Nephron (organoid): ENCODE data around the gene EFTUD2.
A peak's percentile ranks its signal among the peaks of the same experiment; 100 is the strongest.

ENCODE experiments used
- H3K27ac Mint-ChIP-seq, 3 experiments: 2 replicates each; pipeline ENCODE4 v1.8.0; 2020; ENCODE audit warnings: mixed read lengths in 3 of 3, mild to moderate bottlenecking in 2 of 3, moderate library complexity in 1 of 3
- H3K27me3 Mint-ChIP-seq: 2 replicates; pipeline ENCODE4 v1.8.0; 2021; ENCODE audit warnings: low read depth, mild to moderate bottlenecking, moderate library complexity, mixed read lengths
- H3K36me3 Mint-ChIP-seq: 2 replicates; pipeline ENCODE4 v1.8.0; 2020; ENCODE audit warnings: low read depth, mixed read lengths
- H3K4me1 Mint-ChIP-seq: 2 replicates; pipeline ENCODE4 v1.8.0; 2020; ENCODE audit warnings: mixed read lengths
- H3K4me3 Mint-ChIP-seq, 3 experiments: 2 replicates each; pipeline ENCODE4 v1.8.0; 2020; ENCODE audit warnings: mild to moderate bottlenecking in 3 of 3, mixed read lengths in 3 of 3, moderate library complexity in 2 of 3
- H3K9me3 Mint-ChIP-seq: 2 replicates; pipeline ENCODE4 v1.8.0; 2020; ENCODE audit warnings: mixed read lengths
- CTCF ChIP-seq, 3 experiments: fragments of 200-600 bp; sonication (generic); IDR thresholded peaks; one replicate each; pipeline ENCODE4 v1.5.0; 2021; ENCODE audit warnings: antibody characterized with exemption in 3 of 3; ENCODE audit not compliant: unreplicated experiment in 3 of 3

The EFTUD2 gene

GRCh38 chr17:44940768-44941167, 41.5 kb upstream of the EFTUD2 start:
- H3K27ac Mint-ChIP-seq: peak overlapping the region in 1 of 3 experiments; percentile 1

GRCh38 chr17:44940317-44940716, 41.1 kb upstream of the EFTUD2 start:
- H3K9me3 Mint-ChIP-seq: peaks cover 11% of the 10 kb centered on the region
- H3K27ac Mint-ChIP-seq: no peak overlapping the region
- peaks cover 5% of the 10 kb centered on the region for H3K4me1 Mint-ChIP-seq
- TF ChIP-seq CTCF (IDR thresholded peaks at IDR 0.05; ENCODE audit: unreplicated experiment in 3 of 3): no peak
- H3K36me3 Mint-ChIP-seq: peaks cover 54% of the 10 kb centered on the region
- no peak overlapping the region for H3K4me3 Mint-ChIP-seq
- no peaks in the 10 kb centered on the region for H3K27me3 Mint-ChIP-seq

More at GRCh38 chr17:44940768-44941167, 41.5 kb upstream of the EFTUD2 start:
- H3K27me3 Mint-ChIP-seq: no peaks in the 10 kb centered on the region
- TF ChIP-seq CTCF (IDR thresholded peaks at IDR 0.05; ENCODE audit: unreplicated experiment in 3 of 3): no peak
- H3K36me3 Mint-ChIP-seq: peaks cover 49% of the 10 kb centered on the region
- H3K9me3 Mint-ChIP-seq: peaks cover 11% of the 10 kb centered on the region
- no peak overlapping the region for H3K4me3 Mint-ChIP-seq
- H3K4me1 Mint-ChIP-seq: peaks cover 5% of the 10 kb centered on the region

GRCh38 chr17:44935116-44935515, 35.9 kb upstream of the EFTUD2 start:
- Mint-ChIP-seq H3K36me3 (peaks cover 60% of the 10 kb centered on the region), H3K9me3 (peaks cover 10% of the 10 kb centered on the region), H3K4me3 (no peak overlapping the region), H3K27me3 (no peaks in the 10 kb centered on the region), H3K27ac (no peak overlapping the region), H3K4me1 (no peaks in the 10 kb centered on the region)
- TF ChIP-seq CTCF (IDR thresholded peaks at IDR 0.05; ENCODE audit: unreplicated experiment in 3 of 3): no peak

- H3K27ac Mint-ChIP-seq: no peak overlapping the region
- H3K4me3 Mint-ChIP-seq: no peak overlapping the region
- peaks cover 60% of the 10 kb centered on the region for H3K36me3 Mint-ChIP-seq
- no peaks in the 10 kb centered on the region for H3K27me3 Mint-ChIP-seq
- H3K4me1 Mint-ChIP-seq: no peaks in the 10 kb centered on the region
- H3K9me3 Mint-ChIP-seq: peaks cover 7% of the 10 kb centered on the region
- no peak for TF ChIP-seq CTCF (IDR thresholded peaks at IDR 0.05; ENCODE audit: unreplicated experiment in 3 of 3)
These were observed 35.5 kb upstream of the EFTUD2 start for GRCh38 chr17:44934745-44935105.

GRCh38 chr17:44933824-44934744, 34.8 kb upstream of the EFTUD2 start:
- Mint-ChIP-seq H3K27ac (no peak overlapping the region), H3K36me3 (peaks cover 60% of the 10 kb centered on the region), H3K27me3 (no peaks in the 10 kb centered on the region), H3K4me1 (no peaks in the 10 kb centered on the region), H3K9me3 (peaks cover 4% of the 10 kb centered on the region), H3K4me3 (no peak overlapping the region)
- no peak for TF ChIP-seq CTCF (IDR thresholded peaks at IDR 0.05; ENCODE audit: unreplicated experiment in 3 of 3)

- no peaks in the 10 kb centered on the region for H3K9me3 Mint-ChIP-seq
- TF ChIP-seq CTCF (IDR thresholded peaks at IDR 0.05; ENCODE audit: unreplicated experiment in 3 of 3): no peak
- H3K27me3 Mint-ChIP-seq: no peaks in the 10 kb centered on the region
- peaks cover 53% of the 10 kb centered on the region for H3K36me3 Mint-ChIP-seq
- H3K4me3 Mint-ChIP-seq: no peak overlapping the region
- no peak overlapping the region for H3K27ac Mint-ChIP-seq
- H3K4me1 Mint-ChIP-seq: no peaks in the 10 kb centered on the region
These were observed 33.5 kb upstream of the EFTUD2 start for GRCh38 chr17:44932787-44933097.
